Medulla oblongata (tissue), 1 donor: ENCODE results near the gene UBR3.
"Not testable (repeated sequence)": the region's sequence is repeated elsewhere in the genome, so short reads cannot be mapped to it uniquely, and the experiment has no call there.

Experiments
- DNase-seq: peaks from one replicate; pipeline ENCODE4 v3.0.0-alpha.2; 2015; ENCODE audit errors: extremely low spot score

Gene UBR3, protein sequence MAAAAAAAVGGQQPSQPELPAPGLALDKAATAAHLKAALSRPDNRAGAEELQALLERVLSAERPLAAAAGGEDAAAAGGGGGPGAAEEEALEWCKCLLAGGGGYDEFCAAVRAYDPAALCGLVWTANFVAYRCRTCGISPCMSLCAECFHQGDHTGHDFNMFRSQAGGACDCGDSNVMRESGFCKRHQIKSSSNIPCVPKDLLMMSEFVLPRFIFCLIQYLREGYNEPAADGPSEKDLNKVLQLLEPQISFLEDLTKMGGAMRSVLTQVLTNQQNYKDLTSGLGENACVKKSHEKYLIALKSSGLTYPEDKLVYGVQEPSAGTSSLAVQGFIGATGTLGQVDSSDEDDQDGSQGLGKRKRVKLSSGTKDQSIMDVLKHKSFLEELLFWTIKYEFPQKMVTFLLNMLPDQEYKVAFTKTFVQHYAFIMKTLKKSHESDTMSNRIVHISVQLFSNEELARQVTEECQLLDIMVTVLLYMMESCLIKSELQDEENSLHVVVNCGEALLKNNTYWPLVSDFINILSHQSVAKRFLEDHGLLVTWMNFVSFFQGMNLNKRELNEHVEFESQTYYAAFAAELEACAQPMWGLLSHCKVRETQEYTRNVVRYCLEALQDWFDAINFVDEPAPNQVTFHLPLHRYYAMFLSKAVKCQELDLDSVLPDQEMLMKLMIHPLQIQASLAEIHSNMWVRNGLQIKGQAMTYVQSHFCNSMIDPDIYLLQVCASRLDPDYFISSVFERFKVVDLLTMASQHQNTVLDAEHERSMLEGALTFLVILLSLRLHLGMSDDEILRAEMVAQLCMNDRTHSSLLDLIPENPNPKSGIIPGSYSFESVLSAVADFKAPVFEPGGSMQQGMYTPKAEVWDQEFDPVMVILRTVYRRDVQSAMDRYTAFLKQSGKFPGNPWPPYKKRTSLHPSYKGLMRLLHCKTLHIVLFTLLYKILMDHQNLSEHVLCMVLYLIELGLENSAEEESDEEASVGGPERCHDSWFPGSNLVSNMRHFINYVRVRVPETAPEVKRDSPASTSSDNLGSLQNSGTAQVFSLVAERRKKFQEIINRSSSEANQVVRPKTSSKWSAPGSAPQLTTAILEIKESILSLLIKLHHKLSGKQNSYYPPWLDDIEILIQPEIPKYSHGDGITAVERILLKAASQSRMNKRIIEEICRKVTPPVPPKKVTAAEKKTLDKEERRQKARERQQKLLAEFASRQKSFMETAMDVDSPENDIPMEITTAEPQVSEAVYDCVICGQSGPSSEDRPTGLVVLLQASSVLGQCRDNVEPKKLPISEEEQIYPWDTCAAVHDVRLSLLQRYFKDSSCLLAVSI (N-terminal part only)

DNA sequence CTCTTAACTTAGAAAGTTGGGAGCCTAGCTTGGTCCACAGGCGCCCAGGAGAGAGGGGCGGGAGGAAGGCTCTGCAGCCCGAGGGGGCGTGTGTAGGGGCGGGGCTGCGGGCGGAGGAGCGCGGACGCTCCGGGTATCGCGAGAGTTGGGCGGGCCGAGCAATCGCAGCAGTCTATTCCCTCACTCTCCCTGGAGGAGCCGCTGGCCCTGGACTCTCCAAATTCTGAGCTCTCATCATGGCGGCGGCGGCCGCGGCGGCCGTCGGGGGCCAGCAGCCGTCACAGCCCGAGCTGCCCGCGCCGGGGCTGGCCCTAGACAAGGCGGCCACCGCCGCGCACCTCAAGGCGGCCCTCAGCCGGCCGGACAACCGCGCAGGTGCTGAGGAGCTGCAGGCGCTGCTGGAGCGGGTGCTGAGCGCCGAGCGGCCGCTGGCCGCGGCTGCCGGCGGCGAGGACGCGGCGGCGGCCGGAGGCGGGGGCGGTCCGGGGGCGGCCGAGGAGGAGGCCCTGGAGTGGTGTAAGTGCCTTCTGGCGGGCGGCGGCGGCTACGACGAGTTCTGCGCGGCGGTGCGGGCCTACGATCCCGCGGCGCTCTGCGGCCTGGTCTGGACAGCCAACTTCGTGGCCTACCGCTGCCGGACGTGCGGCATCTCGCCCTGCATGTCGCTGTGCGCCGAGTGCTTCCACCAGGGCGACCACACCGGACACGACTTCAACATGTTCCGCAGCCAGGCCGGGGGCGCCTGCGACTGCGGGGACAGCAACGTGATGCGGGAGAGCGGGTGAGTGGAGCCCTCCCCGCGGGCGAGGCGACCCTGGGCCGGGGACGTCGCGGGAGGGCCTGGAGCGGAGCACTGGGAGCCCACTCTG lies at the start of gene UBR3:
TSS of gene UBR3 (plus strand) at position 183 of the 869 bp plus-strand sequence. CDS start at position 237, 54 bp downstream.
- DNase-seq: peak; percentile 95

DNA sequence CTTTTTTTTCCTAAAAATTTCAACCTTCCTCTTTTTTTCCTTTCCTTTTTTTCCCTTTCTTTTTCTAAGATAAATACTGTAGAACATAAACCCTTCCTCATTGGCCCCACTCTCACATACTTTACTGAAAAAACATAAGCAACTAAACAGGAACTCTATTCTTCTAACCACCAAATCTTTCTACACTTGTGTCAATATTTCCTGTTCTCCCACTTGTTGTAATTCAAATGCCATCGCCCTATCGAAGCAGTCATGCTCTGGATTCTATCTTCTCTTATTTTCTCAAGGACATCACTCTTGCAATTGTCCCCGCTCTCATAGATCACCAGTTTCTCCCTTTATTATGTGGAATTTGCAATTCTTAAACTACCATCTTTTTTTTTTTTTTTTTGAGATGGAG lies 48.8 kb upstream of the UBR3 start:
- no peak for DNase-seq

DNA sequence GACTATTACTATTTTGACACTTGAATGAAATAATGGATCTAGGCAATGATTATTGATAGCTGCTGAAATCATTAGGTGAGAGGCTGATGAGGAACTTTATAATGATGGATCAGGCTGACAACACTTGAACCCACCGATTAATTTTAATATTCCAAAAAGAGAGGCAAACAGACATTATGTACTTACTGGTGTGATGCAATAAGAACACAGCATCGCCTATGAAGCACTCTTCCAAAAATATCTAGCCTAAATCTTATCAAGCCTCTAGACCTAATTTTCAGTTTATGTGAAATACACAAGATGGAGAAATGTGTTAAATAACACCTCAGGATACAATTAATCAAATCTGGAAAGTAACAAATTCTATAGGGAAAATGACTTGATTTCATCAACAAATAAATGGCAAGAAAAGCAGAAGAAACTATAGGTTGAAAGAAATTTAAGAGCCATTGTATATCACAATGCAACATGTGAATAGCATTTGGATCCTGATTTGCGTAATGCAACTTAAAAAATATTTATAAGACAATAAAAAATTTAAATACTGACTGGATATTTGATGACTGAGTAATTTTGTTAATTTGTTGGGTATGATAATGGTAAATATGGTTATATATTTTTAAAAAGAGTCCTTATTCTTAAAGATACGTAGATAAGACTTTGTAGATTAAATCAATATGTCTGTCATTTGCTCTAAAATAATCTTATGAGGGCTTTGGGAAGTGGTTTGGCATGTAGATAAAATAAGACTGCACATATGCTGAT lies 45.8 kb upstream of the UBR3 start:
- DNase-seq: no peak

DNA sequence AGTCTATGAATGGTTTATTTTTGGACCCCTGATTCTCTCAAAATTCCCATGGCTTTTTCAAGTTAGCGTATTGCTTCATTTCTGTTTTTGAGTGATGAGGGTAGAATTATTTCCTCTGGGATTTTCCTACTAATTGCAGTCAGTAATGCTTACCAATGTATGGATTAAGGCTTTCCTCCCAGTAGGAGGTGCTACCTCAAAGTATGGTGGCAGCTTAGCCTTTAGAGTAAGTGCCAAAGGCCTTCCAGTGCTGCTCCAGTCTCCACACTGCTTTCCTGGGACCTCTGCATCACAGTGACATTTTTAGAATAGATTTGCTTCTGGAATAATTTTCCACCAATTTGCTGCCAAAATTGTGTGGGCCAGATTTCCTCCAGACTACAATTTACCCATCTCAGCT lies 44.7 kb upstream of the UBR3 start:
- DNase-seq: no peak

DNA sequence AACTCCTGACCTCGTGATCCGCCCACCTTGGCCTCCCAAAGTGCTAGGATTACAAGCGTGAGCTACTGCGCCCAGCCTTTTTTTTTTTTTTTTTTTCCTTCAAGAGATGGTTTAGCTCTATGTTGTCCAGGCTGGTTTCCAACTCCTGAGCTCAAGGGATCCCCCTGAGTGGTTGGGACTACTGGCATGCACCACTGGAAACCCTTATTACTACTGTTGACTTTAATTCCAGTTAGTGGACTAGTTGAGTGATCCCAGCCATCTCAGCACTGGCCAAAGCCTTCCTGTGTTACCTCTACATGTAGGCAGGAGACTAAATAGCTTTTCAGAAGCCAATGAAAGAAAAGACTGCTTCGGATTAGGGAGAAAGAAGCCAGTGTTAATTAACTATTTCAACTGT lies 36.7 kb upstream of the UBR3 start:
- no peak for DNase-seq

DNA sequence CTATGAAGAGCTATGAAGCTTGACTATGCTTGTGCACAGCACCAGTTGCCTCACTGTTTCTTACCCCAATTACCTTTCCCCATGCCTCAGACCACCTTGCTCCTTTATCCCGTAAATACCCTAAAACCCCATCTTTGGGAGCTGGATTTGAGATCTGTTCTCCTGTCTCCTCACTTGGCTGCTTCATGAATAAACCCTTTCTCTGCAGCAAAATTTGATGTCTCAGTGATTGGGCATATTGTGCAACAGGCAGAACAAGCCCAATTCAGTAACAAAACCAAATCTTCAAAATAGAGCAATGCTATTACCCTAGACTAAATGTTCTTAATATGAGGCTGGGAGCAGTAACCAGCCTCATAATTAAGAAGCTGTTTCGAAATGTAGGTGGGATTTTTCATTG lies 32.1 kb upstream of the UBR3 start:
- DNase-seq: no peak

DNA sequence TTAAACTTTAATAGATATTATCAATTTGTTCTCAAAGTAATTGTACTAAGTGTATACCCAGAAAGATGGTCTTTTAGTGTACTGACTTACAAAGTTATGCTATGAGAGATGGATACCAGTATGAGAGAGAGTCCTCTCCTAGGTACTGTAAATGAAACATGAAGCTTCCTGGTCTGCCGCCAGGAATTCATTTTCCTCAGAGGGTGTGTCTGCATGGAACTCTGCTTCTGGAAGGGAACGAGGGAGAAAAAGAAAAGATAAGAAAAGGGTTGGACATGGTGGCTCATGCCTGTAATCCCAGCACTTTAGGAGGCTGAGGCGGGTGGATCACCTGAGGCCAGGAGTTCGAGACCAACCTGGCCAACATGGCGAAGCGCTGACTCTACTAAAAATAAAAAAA lies 30.8 kb upstream of the UBR3 start:
- DNase-seq: no peak

DNA sequence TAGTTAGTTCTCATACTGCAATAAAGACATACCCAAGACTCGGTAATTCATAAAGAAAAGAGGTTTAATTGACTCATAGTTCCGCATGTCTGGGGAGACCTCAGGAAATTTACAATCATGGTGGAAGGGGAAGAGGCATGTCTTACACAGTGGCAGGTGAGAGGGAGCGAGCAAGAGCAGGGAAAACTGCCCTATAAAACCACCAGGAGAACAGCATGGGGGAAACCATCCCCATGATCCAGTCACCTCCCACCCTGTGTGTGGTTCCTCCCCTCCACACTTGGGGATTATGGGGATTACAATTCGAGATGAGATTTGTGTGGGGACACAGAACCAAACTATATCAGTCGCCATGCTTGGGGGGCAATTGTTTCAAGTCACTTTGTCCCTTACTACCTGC lies 29.7 kb upstream of the UBR3 start:
- DNase-seq: no peak

DNA sequence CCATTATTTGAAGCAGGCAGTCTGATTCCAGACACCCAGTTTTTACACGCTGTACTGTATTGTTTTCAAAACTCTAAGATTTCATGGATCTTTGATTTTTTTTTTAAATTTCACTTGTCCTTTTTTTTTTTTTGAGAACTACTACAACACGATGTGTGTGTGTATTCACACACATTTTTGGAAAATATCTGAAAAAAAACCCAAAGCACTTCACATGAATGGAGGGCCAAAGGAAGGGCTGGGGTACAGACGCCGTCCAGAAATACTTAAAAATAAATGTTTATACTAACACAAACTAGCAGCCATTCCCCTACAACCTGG lies 28.9 kb upstream of the UBR3 start:
- no peak for DNase-seq

DNA sequence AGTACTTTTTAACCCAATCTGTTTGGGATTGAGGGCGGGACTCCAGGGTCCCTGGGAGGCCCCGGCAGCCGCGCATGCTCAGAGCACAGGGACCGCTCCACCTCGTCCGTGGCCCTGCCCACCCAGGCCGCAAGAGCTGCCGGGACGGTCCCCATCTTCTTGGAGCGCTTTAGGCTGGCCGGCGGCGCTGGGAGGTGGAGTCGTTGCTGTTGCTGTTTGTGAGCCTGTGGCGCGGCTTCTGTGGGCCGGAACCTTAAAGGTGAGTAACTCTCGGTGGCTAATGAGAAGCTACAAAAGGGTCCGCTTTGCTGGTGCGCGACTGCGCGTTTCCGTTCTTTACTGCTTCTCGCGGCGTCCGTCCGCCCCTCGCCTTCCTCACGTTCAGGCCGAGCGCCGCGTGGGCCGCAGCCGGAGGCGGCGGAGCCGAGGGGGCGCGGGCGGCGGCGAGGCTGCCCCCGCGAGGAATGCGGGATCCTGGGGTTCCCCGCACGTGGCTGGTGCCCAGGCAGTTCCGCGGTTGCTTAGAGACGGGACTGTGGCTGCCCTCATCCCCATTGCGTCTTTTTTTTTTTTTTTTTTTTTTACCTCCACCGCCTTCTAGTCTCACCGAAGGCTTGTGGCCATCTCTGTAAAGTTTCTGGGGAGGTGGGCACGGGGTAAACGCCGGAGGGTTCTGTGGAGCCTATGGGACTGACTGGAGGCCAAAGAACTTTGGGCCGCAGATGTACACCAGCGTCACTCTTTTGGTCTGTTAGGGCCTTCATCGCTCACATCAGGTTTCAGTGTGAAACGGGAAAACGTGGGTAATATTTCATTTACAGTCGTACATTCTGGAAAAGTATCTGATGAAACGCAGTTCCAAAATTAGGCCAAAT lies 28.3 kb upstream of the UBR3 start, which contains the start of gene SSB:
TSS of gene SSB (plus strand) at position 154 of the 875 bp plus-strand sequence. CDS start 2,090 bp downstream, outside the sequence.
- peak; percentile 92 for DNase-seq

DNA sequence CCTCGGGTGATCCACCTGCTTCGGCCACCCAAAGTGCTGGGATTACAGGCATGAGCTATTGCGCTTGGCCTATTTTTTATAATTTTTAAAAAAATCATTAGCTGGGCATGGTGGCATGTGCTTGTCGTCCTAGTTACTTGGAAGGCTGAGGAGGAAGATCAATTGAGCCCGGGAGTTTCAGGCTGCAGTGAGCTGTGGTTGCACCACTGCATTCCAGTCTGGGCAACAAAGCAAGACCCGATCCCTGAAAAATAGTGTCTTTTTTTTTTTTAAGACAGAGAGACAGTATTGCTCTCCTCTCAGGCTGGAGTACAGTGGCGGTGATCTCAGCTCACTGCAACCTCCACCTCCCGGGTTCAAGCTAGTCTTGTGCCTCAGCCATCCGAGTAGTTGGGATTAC lies 23.8 kb upstream of the UBR3 start:
- no peak for DNase-seq

DNA sequence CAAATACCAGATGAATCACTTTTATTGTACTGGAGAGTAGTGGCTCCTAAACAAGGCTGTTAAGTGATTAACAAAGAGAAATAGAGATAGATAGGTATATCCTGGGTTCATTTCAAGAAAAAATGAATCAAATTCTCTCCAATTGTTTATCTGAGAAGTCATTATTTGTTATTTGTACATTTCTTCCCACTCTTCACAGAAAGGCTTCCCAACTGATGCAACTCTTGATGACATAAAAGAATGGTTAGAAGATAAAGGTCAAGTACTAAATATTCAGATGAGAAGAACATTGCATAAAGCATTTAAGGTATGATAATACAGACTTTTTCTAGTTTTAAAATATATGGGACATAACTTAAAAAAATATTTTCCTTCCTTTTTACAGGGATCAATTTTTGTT lies 20.7 kb upstream of the UBR3 start:
- no peak for DNase-seq

DNA sequence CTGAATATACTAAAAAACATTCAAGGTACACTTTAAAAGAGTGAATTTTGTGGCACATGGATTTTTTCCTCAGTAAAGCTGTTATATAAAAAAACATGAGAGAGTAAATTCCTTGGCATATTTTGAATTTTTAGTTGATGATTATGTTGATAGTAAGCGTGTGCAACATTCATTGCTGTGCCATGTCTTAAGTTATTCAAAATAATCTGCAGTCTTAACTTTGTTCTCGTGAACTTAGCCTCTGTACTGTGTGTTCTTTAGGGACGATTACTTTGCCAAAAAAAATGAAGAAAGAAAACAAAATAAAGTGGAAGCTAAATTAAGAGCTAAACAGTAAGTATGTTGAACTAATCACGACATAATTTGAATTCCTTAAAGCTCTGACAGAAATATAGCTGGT lies 19.0 kb upstream of the UBR3 start:
- DNase-seq: no peak

DNA sequence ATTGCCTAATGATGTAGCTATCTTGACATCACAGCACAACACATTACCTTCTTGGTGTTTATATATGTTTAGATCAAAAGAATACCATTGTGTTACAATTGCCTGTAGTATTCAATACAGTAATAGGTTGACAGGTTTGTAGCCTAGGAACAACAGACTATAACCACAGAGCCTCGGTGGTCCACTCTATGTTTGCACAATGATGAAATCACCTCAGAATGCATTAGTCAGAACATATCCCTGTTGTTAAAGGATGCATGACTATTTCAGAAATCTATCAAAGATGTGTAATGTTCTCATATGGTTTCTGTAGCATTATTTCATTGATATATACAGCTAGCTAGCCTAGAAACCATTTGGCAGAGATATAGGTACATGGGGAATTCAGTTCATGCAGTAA lies 11.4 kb upstream of the UBR3 start:
- no peak for DNase-seq

DNA sequence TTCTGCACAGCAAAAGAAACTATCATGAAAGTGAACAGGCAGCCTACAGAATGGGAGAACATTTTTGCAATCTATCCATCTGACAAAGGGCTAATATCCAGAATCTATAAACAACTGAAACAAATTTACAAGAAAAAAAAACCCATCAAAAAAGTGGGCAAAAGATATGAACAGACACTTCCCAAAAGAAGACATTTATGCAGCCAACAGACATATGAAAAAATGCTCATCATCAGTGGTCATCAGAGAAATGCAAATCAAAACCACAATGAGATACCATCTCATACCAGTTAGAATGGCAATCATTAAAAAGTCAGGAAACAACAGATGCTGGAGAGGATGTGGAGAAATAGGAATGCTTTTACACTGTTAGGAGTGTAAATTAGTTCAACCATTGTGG lies 10.3 kb upstream of the UBR3 start:
- DNase-seq: not testable (repeated sequence)

DNA sequence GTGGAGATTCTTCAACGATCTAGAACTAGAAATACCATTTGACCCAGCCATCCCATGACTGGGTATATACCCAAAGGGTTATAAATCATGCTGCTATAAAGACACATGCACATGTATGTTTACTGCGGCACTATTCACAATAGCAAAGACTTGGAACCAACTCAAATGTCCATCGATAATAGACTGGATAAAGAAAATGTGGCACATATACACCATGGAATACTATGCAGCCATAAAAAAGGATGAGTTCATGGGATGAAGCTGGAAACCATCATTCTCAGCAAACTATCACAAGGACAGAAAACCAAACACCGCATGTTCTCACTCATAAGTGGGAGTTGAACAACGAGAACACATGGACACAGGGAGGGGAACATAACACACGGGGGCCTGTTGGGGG lies 9.9 kb upstream of the UBR3 start:
- not testable (repeated sequence) for DNase-seq

DNA sequence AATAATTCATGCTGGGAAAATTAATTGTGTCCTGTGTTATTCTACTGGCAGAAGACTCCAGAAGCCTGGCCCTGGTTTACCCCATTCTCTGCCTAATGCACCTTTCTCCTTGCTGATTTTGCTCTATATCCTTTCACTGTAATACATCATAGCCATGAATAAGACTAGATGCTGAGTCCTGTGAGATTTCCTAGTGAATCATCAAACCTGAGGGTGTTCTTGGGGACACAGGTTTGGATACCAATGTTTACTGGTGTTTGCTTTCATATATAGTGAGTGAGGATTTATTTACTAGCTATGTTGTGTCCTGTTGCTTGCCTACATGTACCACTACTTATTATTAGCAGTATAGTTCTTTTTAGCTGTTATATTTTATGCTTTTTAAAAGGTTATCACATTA lies 9.0 kb upstream of the UBR3 start:
- DNase-seq: no peak

DNA sequence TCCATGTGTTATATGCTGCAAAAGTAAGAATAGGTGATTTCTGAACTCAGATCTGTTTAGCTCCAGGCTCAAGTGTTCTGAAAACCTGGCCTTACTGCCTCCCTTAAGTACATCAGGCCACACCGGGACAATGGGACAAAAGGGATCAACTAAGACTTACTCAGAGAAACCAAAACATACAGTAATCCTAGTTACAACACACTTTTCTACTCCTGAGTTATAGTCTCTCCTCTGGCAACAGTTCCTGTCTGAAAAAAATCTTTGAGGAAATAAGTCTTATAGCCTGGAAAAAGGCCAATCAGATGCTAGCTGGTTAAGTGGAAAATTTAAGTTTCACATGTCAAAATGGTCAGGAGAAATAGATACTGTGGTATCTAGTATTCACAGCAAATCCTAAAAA lies 8.1 kb upstream of the UBR3 start:
- no peak for DNase-seq

DNA sequence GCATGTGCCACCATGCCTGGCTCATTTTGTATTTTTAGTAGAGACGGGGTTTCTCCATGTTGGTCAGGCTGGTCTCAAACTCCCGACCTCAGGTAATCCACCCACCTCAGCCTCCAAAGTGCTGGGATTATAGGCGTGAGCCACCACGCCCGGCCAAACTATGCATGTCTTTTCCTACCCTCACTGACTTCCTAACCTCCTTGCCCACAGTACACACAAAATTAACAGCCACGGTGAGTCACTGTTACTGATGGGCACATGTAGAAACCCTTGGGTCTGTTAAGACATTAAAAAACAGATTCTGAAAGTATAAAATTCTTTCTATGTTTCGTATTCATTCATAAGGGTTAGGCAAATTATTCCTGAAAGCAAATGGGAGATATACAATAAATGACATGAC lies 7.2 kb upstream of the UBR3 start:
- not testable (repeated sequence) for DNase-seq
